Embryonic facial prominence (tissue), 1 donor: ENCODE measurements around the gene IKZF1.
"Not testable (repeated sequence)": the region's sequence is repeated elsewhere in the genome, so short reads cannot be mapped to it uniquely, and the experiment has no call there.

Source experiments
- DNase-seq: peaks from one replicate; pipeline ENCODE4 v3.0.0-alpha.2; 2016; ENCODE audit errors: extremely low spot score

The IKZF1 gene

DNA sequence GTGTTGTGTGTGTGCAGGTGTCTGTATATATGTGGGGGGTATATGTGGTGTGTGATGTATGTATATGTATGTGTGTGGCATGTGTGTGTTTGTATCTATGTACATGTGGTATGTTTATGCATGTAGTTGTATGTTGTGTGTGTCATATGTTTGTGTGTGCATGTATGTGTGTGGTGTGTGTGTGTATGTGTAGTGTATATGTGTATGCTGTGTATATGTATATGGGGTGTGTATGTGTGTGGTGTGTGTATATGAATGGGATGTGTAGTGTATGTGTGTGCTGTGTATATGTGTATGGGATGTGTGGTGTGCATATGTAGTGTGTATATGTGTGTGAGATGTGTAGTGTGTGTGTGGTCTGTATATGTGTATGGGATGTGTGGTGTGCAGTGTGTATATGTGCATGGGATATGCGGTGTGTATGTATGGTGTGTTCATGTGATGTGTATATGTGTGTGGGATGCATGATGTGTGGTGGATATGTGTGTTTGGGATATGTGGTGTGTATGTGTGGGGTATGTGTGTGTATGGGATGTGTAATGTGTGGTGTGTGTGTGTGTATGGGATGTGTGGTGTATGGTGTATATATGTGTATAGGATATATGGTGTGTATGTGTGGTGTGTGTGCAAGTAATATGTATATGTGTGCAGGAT, 30.0 kb downstream of the IKZF1 start:
- no peak for DNase-seq

DNA sequence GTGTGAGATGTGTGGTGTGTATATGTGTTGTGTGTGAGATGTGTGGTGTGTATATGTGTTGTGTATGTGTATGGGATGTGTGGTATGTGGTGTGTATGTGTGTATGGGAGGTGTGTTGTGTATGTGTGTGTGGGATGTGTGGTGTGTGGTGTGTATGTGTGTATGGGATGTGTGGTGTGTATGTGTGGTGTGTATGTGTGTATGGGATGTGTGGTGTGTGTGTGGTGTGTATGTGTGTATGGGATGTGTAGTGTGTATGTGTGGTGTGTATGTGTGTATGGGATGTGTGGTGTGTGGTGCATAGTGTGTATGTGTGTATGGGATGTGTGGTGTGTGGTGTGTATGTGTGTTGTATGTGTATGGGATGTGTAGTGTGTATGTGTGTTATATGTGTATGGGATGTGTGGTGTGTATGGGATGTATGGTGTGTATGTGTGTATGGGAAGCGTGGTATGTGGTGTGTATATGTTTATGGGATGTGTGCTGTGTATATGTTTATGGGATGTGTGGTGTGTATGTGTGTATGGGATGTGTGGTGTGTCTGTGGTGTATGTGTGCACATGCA, 30.8 kb downstream of the IKZF1 start:
- no peak for DNase-seq

DNA sequence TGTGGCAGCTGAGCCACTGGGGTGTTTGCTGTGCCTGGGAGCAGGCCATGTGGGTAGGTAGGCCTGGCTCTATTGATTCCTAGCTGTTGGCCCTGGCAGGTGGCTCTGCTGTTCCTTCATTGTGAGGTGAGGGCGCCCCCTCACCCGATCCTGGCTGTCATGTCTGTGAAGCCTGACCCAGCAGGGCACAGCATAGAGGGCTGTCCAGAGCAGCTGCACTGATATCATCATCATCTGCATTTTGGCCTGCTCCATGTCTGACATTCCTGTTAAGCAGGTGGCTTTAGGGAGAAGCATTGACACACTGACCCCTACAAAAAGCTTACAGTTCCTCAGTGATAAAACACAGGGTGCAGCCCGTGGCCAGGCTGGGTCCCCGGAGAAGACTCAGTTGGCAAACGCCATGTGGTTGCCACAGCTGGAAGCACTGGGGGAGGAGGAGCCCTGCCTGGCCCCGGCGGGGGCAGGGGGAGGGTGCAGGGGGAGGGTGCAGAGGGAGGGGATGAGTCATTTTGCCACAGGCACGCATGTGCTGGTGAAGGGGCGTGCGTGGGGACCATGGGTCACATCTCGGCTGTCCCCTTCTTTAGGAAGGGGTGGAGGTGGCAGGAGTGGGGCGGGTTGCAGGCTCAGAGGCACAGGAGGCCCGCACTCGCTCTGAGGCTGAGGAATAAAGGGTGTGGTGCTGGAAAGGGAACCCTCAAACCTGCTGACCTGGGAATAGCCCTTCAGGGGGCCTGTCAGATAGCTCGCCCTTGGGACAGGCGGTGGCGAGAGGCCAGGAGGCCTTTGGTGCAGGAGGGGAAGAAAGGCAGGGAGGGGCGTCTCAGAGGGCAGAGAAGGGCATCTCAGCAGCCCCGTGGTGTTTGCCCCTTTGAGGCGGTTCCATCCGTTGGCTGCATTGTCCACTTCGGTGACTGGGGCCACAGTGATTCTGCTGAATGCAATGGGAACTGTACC, 31.6 kb downstream of the IKZF1 start:
- DNase-seq = no peak

DNA sequence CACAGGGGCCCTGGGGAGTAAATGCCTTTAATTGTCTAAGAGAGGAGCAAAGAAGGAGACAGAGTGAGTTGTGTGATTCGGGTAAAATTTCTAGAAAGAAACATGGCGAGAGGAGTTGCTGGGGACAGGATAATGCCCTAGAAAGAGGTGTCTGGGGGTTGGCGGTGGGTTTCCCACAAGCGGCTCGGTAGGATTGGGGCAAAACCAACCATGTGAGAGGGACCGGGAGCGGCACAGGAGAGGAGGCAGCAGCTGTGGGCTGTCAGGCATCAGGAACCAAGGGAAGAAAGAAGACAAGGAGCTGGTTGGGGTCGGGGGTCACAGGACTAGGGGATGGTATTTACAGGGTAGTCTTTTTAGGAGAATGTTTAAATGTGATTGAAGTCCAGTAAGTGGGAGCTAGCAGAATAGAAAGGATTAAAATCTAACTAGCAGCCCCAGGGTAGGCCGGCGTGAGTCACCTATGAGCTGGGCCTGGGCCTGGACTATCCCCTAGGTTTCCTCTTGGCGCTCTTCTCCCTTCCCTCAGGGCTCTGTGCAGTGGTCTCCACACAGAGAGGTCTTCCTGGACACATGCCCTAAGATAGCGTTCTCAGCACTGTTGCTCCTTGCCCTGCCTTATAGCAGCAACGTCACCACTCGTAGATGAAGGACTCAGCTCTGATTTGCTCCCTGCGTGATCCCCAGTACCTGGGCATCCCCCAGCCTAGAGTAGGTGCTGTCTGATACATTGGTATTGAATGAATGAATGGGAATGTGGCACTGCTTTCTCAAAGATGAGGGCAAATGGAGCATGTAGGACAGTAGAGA, 32.6 kb downstream of the IKZF1 start:
- DNase-seq = no peak

DNA sequence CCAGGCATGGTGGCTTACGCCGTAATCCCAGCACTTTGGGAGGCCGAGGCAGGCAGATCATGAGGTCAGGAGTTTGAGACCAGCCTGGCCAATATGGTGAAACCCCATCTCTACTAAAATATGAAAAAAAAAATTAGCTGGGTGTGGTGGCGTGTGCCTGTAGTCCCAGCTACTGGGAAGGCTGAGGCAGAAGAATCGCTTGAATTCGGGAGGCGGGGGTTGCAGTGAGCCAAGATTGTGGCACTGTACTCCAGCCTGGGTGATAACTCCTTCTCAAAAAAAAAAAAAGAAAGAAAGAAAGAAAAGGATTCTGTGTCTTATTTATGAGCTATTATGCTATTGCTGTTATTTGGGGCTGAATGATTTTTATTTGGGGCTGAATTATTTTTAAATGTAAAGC, 35.0 kb downstream of the IKZF1 start:
- DNase-seq = not testable (repeated sequence)

DNA sequence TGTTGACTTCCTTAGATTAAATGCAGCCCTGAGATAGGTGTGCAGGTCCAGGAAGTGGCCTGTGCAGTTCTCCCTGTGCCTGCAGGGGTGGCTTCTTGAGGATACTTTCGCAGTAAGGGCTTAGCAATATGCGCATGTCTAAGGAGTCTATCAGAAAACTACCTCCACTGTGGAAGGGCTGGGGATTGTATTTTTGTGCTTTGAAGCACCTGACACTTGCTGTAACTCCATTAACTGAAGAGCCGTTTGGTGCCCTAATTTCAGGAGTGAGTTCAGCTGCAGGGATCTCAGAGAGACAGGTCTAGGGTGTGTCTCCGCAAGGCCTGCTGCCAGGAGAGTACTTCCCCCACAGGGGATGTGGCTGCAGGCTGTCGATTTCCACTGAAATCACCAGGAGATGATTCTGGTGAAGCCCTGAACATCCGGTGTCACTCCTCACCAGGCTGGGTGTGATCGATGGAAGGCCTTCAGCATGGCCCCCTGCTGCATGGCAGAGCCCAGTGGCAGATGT, 35.5 kb downstream of the IKZF1 start:
- DNase-seq = no peak

DNA sequence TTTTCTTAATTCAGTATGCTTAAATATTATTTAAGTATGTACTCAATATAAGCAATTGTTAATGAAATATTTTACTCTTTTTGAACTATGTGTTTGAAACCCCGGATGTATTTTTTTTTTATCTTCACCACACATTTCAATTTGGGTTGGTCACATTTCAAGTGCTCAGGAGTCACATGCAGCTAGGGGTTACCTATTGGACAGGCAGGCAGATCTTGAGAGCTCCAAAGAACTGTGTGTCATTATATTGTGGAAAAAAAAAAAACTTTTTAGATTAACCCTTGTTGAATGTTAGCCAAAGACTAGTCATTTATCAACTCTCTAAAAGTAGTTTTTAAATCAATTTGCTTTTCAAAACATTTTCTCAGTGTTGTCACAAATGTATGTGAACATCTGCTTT, 37.2 kb downstream of the IKZF1 start:
- no peak for DNase-seq

DNA sequence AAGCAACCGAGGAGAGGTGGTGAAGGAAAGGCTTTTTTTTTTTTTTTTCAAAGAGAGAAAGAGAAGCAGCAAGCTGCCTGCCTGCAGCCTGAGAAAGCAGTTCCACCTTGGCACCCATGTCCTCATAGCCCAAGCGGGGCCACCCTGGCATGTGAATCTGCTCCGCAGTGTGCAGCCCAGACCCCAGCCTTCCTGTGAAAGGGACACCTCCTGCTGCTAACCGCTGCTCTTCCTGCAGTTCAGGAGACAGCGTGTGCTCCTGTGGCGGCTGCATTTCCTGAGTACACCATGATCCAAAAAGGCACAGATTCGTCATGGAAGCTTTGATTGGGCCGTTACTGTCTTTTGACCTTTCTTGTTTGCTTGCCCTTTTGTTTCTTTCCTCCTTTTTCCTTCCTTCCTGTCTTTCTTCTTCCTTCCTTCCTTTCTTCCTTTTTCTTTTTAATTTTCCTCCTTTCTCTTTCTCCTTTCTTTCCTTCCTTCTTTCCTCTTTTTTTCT, 38.1 kb downstream of the IKZF1 start:
- no peak for DNase-seq

DNA sequence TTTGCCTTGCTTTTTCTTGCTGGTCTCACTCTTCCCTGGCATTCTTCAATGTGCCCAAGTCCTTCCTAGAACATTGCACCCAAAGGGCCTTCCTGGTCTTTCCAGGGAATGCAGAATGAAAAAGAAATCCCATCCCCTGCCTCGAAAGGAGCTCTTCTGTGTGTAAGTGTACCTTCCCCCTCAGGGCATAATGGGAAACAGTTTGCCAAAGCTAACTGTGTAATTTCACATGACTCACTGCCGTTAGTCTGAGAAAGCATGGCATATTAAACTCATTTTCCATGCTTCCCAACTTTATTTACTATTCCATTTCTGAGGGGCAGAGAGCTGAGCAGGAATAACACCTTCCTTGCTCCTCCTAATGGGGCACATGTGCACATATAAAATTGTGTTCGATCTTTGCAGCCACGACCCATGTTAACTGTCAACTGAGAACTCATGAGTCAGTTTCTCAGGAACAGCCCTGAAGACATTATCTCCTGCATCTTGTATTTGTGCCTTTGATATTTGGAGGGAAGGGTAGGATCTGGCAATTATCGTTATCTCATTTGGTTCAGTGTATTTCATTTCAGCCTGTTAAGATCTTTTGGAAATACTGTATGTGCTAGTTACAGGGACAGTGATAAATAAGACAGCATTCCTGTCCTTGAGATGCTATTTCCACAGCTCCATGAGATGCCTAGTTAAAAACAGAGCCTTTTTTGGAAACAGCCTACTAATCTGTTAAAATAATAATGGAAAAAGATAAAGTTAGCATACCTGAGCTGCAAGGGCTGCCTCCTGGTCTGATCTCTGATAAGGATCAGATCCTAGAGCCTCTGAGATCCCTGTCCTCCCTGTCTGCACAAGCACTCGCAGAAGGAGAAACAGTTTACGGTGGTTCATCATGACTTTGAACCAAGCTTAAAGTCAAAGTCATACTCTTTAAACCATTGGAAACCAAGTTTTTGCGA, 42.3 kb downstream of the IKZF1 start:
- no peak for DNase-seq

DNA sequence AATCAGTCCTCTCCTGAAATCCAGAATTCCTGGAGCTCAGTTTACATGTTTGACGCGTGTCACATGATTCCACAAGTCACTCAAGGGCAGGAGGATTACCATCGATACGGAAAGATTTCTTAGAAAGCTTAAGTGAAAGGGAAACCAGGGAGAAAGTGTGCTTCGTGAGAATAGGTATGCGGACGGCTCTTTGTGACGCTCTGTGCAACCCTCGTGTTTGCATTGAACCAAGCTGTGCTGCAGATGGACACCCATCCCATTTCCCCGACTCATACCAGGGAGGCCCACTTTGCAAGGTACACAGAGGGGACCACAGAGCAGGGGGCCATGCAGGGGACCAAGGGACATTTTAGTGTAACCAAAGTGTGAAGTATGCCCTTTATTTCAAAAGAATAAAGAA, 43.2 kb downstream of the IKZF1 start:
- DNase-seq = no peak

DNA sequence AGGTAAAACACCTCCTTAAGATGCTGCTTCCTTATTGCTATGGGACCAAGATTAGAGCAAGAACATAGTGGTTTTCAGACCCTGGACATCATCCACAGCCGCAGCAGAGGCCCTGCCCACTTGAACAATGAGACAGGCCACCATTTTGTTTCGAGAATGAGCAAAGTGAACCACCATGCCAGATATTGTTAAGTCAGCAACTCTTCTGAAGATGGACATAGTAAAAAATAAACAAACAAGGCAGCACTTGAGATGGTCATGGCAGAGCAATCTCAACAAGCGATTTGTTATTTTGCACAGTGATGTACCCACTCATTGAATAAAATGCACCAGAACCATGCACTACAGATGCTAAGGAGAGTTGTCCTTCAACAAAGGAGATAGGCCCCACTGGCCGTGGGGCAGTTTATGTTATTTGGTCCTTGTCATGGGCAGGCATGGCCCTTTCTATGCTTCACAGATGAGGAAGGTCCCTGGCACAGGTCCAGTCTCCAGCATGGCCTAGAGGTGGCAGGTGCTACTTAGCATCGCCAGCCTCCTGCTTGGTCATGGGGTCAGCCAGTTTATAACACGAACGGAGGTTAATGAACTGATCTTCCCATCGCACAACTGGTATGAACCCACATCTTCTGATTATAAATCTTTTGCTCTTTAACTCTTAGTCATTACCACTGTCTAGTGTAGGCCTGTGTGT, 44.1 kb downstream of the IKZF1 start:
- DNase-seq = no peak

DNA sequence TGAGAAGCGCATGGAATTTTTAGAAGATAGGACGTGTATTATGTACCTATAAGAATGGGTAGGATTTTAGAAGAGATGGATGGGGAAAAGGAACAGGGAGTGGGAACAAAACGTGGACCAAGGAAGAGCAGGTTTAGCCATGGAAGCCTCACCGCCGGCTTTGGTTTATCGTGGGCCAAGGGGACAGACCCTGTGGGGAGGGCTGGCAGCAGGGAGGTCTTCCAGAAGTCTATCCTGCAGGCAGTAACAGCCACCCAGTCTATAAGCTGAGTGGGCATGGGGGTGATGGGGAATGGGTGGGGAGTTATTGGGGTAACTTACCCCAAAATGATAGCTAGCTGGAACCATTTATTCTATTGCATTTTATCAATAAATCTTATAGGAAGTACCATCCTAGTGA, 44.9 kb downstream of the IKZF1 start:
- DNase-seq = no peak

DNA sequence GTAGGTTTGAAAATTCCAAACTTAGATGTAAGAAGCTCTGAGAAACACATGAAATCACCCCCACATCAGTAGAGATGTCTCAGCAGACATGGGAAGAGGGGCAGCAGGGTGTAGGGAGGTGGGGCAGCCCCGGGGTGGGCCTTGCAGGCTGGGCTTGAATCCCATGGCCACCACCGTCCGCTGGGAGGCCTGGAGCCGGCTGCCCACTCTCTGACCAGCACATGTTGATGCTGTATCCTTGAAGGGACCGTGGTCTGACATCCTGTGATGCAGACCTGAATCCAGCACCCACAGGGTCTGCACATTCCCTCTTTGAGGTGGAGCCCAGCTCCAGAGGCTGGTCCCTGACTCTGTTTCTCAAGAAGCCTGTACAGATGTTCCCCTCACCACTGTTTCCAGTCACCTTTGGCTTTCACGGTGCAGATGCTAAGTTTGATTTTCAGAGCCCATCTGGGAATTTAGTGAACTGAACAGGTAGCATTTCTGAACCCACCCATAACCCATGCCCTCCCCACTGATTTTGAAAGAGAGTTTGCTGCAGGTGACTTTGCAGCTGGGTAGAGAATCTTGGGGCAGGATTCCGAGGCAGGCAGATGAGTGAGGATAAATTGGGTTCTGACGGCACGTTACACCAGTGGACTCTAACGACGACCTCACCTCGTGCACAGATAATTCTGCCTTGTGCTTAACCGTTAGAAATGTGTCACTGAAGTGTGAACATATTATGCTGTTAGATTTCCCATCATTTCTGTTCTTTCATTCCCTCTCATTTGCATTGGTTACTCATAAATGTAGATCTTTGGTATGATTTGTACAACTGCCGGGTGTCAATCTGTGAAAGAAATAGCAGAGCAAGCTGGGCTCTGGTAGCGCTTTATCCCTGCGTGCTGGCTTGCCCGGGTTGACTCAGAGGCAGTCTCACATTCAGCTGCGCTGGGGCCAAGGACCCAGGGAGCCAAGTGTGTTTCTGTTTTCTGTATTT, 45.7 kb downstream of the IKZF1 start:
- no peak for DNase-seq

DNA sequence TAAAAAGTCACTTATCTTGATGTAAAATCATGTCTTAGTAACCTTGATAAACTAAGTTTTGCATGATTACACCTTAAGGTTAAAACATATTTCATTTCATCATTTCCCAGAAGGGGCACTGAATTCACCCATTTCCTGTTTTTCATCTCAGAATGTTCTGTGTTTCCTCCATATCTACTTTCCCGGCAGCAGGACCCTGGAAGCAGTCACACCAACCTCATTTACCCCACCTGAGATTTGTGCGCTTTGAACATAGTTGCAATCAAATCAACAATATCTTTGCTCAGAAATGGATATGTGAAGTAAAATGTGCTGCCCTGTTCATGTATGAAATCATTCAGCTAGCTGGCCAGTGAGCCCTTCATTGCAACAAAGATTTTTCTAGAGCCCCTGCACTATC, 46.8 kb downstream of the IKZF1 start:
- DNase-seq = no peak

DNA sequence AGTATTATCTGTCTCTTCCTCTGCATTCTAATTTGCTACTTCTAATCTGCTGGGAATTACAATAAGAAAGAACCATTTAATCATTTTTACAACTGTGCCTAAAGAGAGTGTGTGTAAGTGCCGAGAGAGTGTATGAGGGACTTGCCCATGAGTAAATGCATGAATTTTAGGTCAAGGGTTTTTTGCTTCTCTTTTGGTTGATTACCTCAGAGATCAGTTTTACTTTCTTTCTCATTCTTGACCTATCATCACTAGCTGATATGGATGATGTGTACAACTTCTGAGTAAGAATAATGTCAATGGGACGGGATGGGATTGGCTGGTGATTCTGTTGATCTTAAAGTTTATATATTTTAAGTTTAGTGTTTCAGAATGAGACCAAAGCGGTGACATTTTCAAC, 47.8 kb downstream of the IKZF1 start:
- DNase-seq = no peak

DNA sequence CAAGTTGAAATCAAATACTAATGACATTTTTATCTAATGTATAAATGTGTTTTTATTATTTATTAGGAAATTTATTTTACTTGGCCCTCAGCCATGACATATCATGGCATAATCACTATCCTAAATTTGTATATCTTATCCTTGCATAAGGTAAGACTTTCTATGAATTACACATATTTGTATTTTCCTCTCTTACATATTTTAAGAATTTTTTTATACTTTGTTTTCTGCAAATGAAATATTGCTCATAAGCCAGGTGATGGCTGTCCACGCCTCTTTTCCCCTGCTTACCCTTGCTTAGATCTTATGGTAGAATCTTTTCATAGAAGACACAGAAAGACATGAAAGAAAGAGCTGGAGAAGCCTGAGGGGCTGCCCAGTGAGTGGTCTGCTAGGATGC, 48.2 kb downstream of the IKZF1 start:
- DNase-seq = no peak

DNA sequence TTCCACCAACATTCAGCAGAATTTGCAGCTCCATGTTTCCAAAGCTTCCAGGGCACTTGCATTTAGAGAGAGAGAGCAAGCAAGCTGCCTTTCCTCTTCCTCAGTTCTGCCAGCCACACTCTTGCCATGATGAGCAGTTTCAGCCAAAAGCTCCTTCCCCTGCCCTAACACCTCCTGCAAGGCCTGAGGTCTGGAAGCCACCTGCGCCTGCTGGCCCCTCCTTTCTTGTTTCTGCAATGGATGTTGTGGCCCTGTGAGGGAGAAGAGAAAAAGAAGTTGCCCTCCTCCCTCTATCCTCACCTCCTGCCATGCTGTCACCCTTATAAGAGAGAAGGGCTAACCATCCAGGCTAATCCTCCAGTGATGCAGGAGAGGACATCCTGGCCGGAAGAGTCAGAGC, 48.7 kb downstream of the IKZF1 start:
- no peak for DNase-seq

DNA sequence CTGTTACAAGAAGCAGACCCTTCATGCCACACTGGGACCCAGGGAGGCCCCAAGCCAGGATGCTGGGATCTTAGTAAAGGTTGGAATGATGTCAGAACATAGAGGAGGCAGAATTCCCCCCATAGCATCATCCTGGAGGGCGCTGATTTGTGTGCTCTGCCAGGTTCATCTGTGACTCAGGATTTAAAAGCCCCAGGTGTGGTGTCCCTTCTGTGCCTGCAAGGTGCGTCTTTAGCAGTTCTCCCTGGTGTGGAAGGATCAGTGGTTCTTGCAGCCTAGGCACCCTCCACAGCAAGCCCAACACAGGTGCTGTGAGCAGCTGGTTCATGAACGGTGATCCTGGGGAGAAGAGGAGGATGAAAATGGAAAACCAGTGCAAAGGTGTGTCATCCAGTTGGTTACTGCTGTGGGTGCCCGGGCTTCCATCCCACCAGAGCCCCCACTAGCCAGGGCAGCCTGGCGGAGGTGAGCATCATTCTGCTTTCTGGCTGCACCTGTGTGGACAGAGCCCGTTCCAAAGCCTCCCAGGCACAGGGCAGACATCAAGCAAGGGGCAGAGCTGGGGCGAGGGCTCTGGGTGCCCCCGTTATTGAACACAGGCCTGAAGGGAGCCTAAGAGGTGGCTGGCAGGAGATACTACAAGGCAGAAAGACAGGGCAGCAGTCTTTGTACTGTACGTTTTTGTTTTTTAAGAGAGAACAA, 49.5 kb downstream of the IKZF1 start:
- no peak for DNase-seq
